GM12872 (cell line): ENCODE data around the gene WSB1.

Experiments used
- TF ChIP-seq, protein P1 (sequence below): IDR thresholded peaks from 3 replicates; pipeline ENCODE4 v1.5.1; 2011; ENCODE audit warnings: low read depth, mild to moderate bottlenecking, low read length, moderate library complexity; ENCODE audit not compliant: insufficient read depth

Gene WSB1, protein sequence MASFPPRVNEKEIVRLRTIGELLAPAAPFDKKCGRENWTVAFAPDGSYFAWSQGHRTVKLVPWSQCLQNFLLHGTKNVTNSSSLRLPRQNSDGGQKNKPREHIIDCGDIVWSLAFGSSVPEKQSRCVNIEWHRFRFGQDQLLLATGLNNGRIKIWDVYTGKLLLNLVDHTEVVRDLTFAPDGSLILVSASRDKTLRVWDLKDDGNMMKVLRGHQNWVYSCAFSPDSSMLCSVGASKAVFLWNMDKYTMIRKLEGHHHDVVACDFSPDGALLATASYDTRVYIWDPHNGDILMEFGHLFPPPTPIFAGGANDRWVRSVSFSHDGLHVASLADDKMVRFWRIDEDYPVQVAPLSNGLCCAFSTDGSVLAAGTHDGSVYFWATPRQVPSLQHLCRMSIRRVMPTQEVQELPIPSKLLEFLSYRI

DNA sequence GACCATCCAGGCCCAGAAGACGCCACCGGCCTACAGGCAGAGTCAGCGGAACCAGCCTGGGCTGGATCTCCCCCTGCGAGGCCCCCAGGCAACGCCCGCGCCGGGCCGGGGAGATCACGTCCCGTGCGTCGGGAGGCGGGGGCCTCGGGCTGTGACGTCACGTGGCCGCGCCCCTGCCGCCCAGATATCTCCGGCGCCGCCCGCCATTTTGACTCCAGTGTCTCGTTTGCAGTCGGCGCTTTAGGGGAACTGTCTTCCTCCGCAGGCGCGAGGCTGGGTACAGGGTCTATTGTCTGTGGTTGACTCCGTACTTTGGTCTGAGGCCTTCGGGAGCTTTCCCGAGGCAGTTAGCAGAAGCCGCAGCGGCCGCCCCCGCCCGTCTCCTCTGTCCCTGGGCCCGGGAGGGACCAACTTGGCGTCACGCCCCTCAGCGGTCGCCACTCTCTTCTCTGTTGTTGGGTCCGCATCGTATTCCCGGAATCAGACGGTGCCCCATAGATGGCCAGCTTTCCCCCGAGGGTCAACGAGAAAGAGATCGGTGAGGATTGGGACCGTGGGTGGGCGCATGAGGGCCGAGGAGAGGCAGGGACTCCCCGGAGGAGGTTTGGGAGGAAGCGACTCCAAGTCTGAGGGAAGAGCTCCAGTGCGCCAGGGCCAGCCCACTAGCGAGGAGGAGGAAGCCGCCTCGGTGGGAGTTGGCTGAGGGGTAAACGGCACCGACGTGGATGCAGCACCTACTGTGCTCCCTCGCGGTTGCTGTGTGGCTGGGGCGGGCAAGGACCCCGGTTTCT, at the start of gene WSB1:
WSB1 (plus strand) TSS at position 217 of the 791 bp plus-strand sequence; CDS start at position 499, 282 bp downstream.
- TF ChIP-seq, protein P1, sequence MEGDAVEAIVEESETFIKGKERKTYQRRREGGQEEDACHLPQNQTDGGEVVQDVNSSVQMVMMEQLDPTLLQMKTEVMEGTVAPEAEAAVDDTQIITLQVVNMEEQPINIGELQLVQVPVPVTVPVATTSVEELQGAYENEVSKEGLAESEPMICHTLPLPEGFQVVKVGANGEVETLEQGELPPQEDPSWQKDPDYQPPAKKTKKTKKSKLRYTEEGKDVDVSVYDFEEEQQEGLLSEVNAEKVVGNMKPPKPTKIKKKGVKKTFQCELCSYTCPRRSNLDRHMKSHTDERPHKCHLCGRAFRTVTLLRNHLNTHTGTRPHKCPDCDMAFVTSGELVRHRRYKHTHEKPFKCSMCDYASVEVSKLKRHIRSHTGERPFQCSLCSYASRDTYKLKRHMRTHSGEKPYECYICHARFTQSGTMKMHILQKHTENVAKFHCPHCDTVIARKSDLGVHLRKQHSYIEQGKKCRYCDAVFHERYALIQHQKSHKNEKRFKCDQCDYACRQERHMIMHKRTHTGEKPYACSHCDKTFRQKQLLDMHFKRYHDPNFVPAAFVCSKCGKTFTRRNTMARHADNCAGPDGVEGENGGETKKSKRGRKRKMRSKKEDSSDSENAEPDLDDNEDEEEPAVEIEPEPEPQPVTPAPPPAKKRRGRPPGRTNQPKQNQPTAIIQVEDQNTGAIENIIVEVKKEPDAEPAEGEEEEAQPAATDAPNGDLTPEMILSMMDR = peak; percentile 7; the same call in 1 of the 3 replicates

DNA sequence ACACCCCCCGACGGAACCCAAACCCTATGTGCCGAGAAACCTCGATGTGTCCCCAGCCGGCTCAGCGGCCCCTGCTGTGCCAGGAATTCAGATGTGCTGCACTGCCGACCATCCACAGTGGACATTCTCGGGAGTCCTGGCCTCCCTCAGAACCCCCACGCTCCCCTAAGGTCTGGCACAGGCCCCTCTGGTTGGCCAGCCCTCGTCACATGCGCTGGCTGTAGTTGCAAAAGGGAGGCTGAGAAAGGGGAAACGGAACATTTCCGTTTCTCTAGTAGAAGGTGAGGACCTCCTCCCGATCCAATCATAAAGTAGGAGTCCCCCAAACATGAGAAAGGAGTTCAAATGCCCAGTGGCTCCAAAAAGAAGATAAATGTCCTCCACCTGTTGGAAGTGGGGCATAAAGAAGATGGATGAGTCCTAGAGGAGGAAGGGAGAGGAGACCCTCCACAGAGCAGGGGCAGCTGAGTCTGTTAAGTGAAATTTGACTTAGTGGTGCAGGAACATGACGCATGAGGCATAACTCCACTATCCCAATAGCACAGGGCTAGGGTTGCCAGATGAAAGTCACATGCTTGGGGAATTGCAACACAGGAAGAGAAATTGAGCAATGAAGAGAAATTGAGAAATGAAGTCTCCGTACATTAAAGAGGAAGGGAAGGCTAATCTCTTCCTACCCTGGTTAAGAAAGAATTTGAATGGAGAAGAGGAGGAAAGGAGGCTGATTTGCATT, 49.3 kb upstream of the WSB1 start:
- TF ChIP-seq, protein P1 = no peak

DNA sequence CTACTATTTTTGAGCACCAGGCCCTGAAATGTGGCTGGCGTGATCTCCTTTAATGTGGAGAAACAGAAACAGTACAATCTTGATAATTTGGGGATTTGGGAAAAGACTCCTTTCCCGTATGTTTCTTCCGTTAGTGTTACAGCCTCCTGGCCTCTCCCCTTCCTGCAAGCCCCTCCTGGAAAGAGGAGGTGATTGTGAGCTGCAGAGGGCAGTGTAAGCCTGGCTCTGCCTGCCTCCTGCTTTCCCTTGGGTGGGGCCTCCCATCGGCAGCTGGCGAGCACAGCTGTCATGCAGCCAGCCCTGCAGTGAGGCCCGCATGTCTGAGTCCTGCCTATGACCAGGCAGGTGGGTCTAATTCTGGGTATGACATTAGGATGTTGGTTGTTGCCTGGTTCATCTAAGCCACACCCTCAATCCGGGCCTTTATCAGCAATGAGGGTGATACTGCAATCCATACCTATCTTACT, 48.7 kb upstream of the WSB1 start:
- TF ChIP-seq, protein P1 = peak; percentile 81

DNA sequence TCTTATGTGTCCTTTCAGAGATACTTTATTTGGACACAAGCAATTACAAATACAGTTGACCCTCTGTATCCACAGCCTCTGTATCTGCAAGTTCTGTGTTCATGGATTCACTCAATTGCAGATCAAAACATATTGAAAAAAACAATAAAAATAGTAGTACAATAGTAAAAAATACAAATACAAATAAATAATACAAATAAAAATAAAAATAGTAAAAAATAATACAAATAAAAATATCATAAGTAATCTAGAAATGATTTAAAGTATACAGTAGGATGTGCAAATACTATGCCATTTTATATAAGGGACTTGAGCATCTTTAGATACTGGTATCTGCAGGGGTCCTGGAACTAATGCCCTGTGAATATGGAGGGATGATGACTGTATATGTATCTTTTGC, 47.4 kb upstream of the WSB1 start:
- TF ChIP-seq, protein P1 = no peak

DNA sequence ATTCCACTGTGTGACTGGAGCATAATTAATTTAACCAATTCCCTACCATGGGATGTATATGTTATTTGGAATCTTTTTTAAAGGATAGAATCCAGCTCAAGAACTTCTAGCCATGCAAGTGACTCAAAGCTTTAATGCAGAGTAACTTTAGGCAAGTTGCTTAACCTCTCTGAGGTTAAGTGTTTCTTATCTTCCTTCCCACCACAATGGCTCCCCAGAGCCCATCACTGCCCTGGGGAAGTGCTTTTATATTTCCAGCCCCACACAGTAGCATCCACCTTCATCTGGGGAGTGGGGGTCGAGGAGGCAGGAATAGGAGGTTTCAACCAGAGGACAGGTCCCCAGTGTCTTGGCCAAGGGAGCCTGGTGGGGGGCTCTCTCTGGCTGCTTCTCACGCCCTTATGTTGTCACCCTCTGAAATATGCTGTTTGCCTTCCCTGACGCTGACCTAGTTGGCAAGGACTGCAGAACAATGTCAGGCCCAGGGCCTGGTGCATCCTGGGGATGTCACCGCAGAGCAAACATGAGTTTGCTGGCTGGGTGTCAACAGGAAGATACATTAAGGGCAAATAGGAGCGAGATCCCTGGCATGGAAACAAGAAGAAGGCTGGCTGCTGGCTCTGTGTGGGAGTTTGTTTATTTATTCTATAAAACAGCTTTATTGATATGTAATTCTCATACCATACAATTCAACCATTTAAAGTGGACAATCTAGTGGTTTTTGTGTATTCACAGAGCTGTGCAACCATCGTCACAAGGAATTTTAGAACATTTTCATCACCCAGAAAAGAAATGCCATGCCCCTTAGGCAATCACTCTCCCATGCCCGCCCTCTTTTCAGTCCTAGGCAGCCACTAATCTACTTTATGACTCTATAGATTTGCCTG, 46.6 kb upstream of the WSB1 start:
- TF ChIP-seq, protein P1 = no peak

DNA sequence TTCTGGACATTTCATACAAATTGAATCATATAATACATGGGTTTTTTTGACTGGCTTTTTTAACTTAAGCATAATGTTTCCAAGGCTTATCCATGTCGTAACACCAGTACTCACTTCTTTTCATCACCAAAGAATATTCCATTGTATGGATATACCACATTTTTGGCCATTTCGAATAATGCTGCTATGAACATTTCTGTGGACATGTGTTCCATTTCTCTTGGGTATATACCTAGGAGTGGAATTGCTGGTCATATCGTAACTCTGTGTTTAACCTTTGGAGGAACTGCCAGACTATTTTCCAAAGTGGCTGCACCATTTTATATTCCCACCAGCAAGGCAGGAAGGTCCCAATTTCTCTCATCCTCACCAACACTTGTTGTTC, 46.0 kb upstream of the WSB1 start:
- TF ChIP-seq, protein P1 = no peak
